Neural cell (in vitro differentiated cells): Measurements from ENCODE around the gene OR52E5. TPM values are rescaled to one million over a fixed set of nuclear protein-coding genes. Genes with fewer than 3 reads are reported as not detected.

Source experiments
- H2AFZ ChIP-seq: fragments of 200-600, 300-800 bp; sonication (generic), shearing (Covaris generic); 2 replicates; pipeline ENCODE4 v1.6.0; 2014; ENCODE audit warnings: low read depth, mild to moderate bottlenecking, antibody characterized with exemption, low read length, moderate library complexity
- H3F3A ChIP-seq: fragments of 200-600 bp; shearing (Covaris generic); 2 replicates; pipeline ENCODE4 v1.6.1; 2016; ENCODE audit warnings: mild to moderate bottlenecking, moderate library complexity, mixed read lengths, antibody characterized with exemption, low read length; ENCODE audit not compliant: insufficient read depth, poor library complexity, severe bottlenecking
- H3K27ac ChIP-seq: fragments of 200-600, 300-800 bp; sonication (generic), shearing (Covaris generic); 2 replicates; pipeline ENCODE4 v1.5.1; 2014; ENCODE audit warnings: mild to moderate bottlenecking, low read length, moderate library complexity
- H3K27me3 ChIP-seq: fragments of 300-800, 200-600 bp; sonication (generic), shearing (Covaris generic); 2 replicates; pipeline ENCODE4 v1.6.0; 2014; ENCODE audit warnings: mild to moderate bottlenecking, low read depth, low read length, moderate library complexity; ENCODE audit not compliant: insufficient read depth
- H3K36me3 ChIP-seq: fragments of 300-800, 200-600 bp; sonication (generic), shearing (Covaris generic); 2 replicates; pipeline ENCODE4 v1.5.1; 2014; ENCODE audit warnings: mild to moderate bottlenecking, antibody characterized with exemption, low read length, moderate library complexity; ENCODE audit not compliant: insufficient read depth
- H3K4me2 ChIP-seq: fragments of 300-800, 200-600 bp; sonication (generic), shearing (Covaris generic); 2 replicates; pipeline ENCODE4 v1.6.0; 2014; ENCODE audit warnings: mild to moderate bottlenecking, low read length
- H3K4me3 ChIP-seq: fragments of 300-800, 200-600 bp; sonication (generic), shearing (Covaris generic); 2 replicates; pipeline ENCODE4 v1.5.1; 2014; ENCODE audit warnings: mild to moderate bottlenecking, low read length, moderate library complexity
- H3K79me2 ChIP-seq: fragments of 200-600 bp; shearing (Covaris generic); replicated peaks from 2 replicates; pipeline ENCODE4 v1.6.0; 2014; ENCODE audit warnings: mild to moderate bottlenecking, low read length, moderate library complexity; ENCODE audit not compliant: insufficient read depth
- H3K9ac ChIP-seq: fragments of 300-800, 200-600 bp; sonication (generic), shearing (Covaris generic); 2 replicates; pipeline ENCODE4 v1.6.1; 2016; ENCODE audit warnings: mild to moderate bottlenecking, low read length, mixed read lengths
- H3K9me2 ChIP-seq: fragments of 200-600 bp; shearing (Covaris generic); 2 replicates; pipeline ENCODE4 v1.6.1; 2016; ENCODE audit warnings: mild to moderate bottlenecking, low read length, mixed read lengths; ENCODE audit not compliant: insufficient read depth
- H3K9me3 ChIP-seq: fragments of 200-600, 300-800 bp; sonication (generic), shearing (Covaris generic); 2 replicates; pipeline ENCODE4 v1.6.1; 2016; ENCODE audit warnings: mild to moderate bottlenecking, mixed run types, low read length, moderate library complexity, mixed read lengths
- H4K20me1 ChIP-seq: fragments of 200-600 bp; shearing (Covaris generic); 2 replicates; pipeline ENCODE4 v1.6.1; 2016; ENCODE audit warnings: mild to moderate bottlenecking, mixed run types; ENCODE audit not compliant: insufficient read depth
- EP300 ChIP-seq: fragments of 450-650 bp; conservative IDR thresholded peaks from 2 replicates; pipeline ENCODE4 v1.6.1; 2014; ENCODE audit warnings: antibody characterized with exemption, mild to moderate bottlenecking, moderate library complexity; ENCODE audit not compliant: poor library complexity, severe bottlenecking
- EZH2 ChIP-seq: fragments of 200-600, 300-800 bp; shearing (Covaris generic), sonication (generic); IDR thresholded peaks from 2 replicates; pipeline ENCODE4 v1.6.1; 2014; ENCODE audit warnings: antibody characterized with exemption, low read length, borderline replicate concordance, mild to moderate bottlenecking; ENCODE audit not compliant: insufficient read depth, poor library complexity, severe bottlenecking
- MXI1 ChIP-seq: fragments of 450-650 bp; conservative IDR thresholded peaks from 2 replicates; pipeline ENCODE4 v1.6.1; 2014; ENCODE audit warnings: antibody characterized with exemption, mild to moderate bottlenecking; ENCODE audit not compliant: poor library complexity, severe bottlenecking
- POLR2AphosphoS5 ChIP-seq: IDR thresholded peaks from 2 replicates; pipeline ENCODE4 v1.6.1; 2012
- RAD21 ChIP-seq: fragments of 450-650 bp; conservative IDR thresholded peaks from 2 replicates; pipeline ENCODE4 v1.6.1; 2014; ENCODE audit warnings: antibody characterized with exemption, mild to moderate bottlenecking, moderate library complexity
- REST ChIP-seq: IDR thresholded peaks from 2 replicates; pipeline ENCODE4 v1.6.1; 2012; ENCODE audit warnings: borderline replicate concordance
- SMC3 ChIP-seq: fragments of 450-650 bp; conservative IDR thresholded peaks from 2 replicates; pipeline ENCODE4 v1.6.1; 2014; ENCODE audit warnings: antibody characterized with exemption, mild to moderate bottlenecking, moderate library complexity; ENCODE audit not compliant: poor library complexity
- TAF1 ChIP-seq: IDR thresholded peaks from 2 replicates; pipeline ENCODE4 v1.6.1; 2012; ENCODE audit warnings: low read depth
- polyA plus RNA-seq: library from polyadenylated mRNA; depleted of rRNA; stranded (reverse); fragments of >200 nt; gene quantifications from 2 replicates; pipeline ENCODE4 v1.2.3, GENCODE V29; 2014
- TF ChIP-seq, protein P1 (sequence below): fragments of 450-650 bp; IDR thresholded peaks from 2 replicates; pipeline ENCODE4 v1.5.1; 2014; ENCODE audit warnings: antibody characterized with exemption, mild to moderate bottlenecking, moderate library complexity; ENCODE audit not compliant: poor library complexity, severe bottlenecking

Gene OR52E5
- polyA plus RNA-seq, 1 donor from 2014 or later = not detected

DNA sequence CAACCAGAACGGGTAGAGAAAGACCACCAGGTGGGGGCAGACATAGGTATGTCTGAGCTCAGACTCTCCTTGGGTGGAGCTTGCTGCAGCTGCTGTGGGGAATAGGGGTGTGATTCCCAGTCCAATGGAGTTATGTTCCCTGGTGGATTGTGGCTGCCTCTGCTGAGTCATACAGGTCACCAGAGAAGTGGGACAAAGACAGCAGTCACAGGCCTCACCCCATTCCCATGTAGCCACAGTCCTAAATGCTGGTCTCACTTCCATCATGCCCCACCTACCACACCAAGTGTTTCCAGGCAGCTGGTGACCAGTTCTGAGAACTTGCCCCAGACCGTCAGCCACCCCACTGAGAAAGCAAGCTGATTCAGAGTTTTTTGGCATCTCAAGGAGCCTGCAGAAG, 17.5 kb downstream of the OR52E5 start:
- Histone ChIP-seq H3K4me2 (no peak overlapping the region), H3K79me2 (no peaks in the 10 kb centered on the region), H3K36me3 (no peaks in the 10 kb centered on the region), H3F3A (no peaks in the 10 kb centered on the region), H4K20me1 (no peaks in the 10 kb centered on the region), H3K9me3 (no peaks in the 10 kb centered on the region), H3K9me2 (no peaks in the 10 kb centered on the region), H2AFZ (no peak overlapping the region), H3K27me3 (no peaks in the 10 kb centered on the region), H3K27ac (no peak overlapping the region), H3K9ac (no peak overlapping the region), H3K4me3 (no peak overlapping the region)
- no peak for TF ChIP-seq TAF1
- no peak for TF ChIP-seq REST
- TF ChIP-seq POLR2AphosphoS5 = no peak
- TF ChIP-seq SMC3 = no peak
- no peak for TF ChIP-seq EP300
- no peak for TF ChIP-seq EZH2
- no peak for TF ChIP-seq MXI1
- TF ChIP-seq, protein P1, sequence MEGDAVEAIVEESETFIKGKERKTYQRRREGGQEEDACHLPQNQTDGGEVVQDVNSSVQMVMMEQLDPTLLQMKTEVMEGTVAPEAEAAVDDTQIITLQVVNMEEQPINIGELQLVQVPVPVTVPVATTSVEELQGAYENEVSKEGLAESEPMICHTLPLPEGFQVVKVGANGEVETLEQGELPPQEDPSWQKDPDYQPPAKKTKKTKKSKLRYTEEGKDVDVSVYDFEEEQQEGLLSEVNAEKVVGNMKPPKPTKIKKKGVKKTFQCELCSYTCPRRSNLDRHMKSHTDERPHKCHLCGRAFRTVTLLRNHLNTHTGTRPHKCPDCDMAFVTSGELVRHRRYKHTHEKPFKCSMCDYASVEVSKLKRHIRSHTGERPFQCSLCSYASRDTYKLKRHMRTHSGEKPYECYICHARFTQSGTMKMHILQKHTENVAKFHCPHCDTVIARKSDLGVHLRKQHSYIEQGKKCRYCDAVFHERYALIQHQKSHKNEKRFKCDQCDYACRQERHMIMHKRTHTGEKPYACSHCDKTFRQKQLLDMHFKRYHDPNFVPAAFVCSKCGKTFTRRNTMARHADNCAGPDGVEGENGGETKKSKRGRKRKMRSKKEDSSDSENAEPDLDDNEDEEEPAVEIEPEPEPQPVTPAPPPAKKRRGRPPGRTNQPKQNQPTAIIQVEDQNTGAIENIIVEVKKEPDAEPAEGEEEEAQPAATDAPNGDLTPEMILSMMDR = no peak
- TF ChIP-seq RAD21 = no peak

DNA sequence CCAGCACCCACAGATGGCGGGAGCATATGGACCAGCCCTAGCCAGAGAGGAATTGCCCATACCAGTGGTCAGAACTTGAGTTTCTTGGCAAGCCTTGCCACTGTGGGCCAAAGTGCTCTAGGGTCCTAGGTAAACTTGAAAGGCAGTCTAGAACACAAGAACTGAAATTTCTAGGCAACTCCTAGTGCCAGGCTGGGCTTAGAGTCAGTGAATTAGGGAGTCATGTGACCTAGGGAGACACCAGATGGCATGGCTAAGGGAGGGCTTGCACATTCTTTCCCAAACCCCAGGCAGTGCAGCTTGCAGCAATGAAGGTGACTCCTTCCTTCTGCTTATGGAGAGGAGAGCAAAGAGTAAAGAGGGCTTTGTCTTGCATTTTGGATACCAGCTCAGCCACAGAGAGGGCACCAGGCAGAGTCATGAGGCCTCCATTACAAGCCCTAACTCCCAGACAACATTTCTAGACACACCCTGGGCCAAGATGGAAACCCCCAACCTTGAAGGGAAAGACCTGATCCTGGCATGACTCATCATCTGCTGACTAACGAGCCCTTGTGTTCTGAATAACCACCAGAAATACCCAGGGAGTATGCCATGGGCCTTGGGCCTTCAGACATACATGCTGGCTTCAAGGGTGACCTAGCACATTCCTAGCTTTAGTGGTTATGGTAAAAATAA, 29.9 kb downstream of the OR52E5 start:
- Histone ChIP-seq H3K9ac (no peak overlapping the region), H3K9me2 (no peaks in the 10 kb centered on the region), H4K20me1 (no peaks in the 10 kb centered on the region), H2AFZ (no peak overlapping the region), H3K4me3 (no peak overlapping the region), H3K79me2 (no peaks in the 10 kb centered on the region), H3K4me2 (no peak overlapping the region), H3K36me3 (no peaks in the 10 kb centered on the region), H3K27me3 (no peaks in the 10 kb centered on the region), H3F3A (no peaks in the 10 kb centered on the region), H3K27ac (no peak overlapping the region), H3K9me3 (no peaks in the 10 kb centered on the region)
- no peak for TF ChIP-seq EP300
- TF ChIP-seq, protein P1 = no peak
- TF ChIP-seq RAD21 = no peak
